Measurements from ENCODE around the gene CATSPER4.

The CATSPER4 gene

DNA sequence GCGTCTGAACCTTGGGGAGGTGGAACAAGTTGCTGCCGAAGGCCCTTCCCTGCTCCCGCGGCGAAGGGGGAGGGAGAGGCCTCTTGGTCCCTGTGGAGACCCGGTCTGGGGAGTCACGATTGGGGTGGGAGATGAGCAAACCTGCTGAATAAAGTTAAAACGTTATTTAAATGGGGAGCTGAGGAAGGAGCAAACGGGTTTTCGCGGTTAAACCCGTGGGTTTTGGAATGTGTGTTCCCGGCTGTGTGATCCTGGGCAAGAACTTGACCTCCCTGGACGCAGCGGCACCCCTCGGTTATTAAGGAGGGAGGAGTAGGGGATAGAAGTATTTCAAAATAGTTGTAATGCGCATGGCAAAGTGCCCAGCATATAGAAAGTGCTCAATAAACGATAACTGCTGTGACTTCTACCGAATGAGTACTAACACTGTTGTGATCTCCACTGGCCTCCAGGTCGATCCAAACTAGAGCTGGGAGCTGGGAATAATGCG lies 28.1 kb upstream of the CATSPER4 start:
- intact Hi-C loops (cut with DNase I; ENCODE audit: low total_unique reads), result loop anchor here (5.0 kb wide), 1 partner anchor 50 kb away; the partner anchor contains the start of gene PDIK1L
- Histone ChIP-seq H3K4me1 (peaks cover 0 to 28% (median 20%) of the 10 kb centered on the region in 4 donors), H3K27ac (peak overlapping the region in 1 of 2 donors; percentile 43), H3K36me3 (no peaks in the 10 kb centered on the region), H3K27me3 (peaks cover 0 to 28% of the 10 kb centered on the region in 2 donors), H3K9me3 (no peaks in the 10 kb centered on the region), H3K4me3 (peak overlapping the region; percentile 52 to 63)
- DNase-seq, result no peak
- TF ChIP-seq, protein P1, sequence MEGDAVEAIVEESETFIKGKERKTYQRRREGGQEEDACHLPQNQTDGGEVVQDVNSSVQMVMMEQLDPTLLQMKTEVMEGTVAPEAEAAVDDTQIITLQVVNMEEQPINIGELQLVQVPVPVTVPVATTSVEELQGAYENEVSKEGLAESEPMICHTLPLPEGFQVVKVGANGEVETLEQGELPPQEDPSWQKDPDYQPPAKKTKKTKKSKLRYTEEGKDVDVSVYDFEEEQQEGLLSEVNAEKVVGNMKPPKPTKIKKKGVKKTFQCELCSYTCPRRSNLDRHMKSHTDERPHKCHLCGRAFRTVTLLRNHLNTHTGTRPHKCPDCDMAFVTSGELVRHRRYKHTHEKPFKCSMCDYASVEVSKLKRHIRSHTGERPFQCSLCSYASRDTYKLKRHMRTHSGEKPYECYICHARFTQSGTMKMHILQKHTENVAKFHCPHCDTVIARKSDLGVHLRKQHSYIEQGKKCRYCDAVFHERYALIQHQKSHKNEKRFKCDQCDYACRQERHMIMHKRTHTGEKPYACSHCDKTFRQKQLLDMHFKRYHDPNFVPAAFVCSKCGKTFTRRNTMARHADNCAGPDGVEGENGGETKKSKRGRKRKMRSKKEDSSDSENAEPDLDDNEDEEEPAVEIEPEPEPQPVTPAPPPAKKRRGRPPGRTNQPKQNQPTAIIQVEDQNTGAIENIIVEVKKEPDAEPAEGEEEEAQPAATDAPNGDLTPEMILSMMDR (IDR thresholded peaks at IDR 0.05), result no peak

DNA sequence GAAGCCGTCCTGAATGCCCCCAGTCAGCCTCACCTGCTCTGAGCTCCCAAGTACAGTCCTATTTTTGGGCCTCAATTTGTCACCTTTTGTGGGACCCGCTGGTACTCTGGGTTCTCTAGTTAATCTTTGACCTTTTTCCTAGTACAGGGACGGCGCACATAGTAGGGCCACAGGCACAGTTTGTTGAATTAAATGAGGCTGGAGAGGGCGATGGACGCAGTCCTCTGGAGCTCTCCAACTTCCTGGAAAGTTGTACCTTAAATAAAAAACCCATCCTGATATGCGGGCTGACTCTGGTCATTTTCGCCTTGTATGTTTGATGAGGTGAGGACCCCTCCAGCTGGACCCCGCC lies 26.7 kb upstream of the CATSPER4 start:
- H3K9me3 ChIP-seq, result no peaks in the 10 kb centered on the region
- intact Hi-C loops (cut with DNase I; ENCODE audit: low total_unique reads), result loop anchor here (5.0 kb wide), 1 partner anchor 51 kb away; the partner anchor contains the start of gene PDIK1L

DNA sequence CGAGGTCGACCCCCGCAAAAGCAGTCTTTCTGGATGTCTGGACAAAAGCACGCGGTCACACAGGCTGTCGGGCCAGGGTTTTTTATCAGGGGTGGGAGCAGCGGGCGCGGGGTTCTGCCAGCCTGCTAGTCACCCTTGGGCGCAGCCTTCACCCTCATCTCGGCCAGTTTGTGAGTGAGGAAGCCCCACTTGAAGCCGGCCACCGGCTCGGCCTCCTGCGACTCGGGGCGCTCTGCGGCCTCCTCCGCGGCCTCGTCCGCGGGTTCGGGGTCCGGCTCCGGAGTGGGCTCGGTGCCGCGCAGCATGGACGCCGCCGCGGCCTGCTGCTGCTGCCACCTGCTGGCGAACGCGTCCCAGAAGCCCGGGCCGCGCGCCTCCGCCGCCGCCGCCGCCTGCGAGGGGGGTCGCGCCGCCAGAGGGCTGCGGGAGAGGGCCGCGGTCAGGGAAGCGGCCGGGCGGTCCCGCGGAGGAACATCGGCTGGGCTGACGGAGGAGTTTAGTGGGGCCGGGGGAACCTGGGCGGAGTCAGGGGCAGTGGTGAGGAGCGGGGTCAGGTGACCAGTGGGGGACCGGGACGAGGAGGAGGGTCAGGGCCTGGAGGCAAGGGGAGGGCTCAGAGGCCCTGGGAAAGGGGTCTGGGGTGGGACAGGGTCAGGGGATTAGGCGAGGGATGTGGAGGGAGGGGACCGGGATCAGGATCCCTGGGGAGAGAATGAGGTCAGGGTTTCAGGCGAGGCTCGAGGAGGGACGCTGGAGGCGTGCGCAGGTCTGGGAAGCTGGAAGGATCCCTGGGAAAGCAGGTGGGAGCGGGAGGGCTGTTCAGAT lies 26.2 kb upstream of the CATSPER4 start:
- no peak for DNase-seq
- Histone ChIP-seq H3K27ac (peak overlapping the region; percentile 26 to 52), H3K36me3 (no peaks in the 10 kb centered on the region), H3K4me1 (peaks cover 0 to 28% (median 21%) of the 10 kb centered on the region in 4 donors), H3K27me3 (peaks cover 0 to 10% of the 10 kb centered on the region in 2 donors), H3K9me3 (no peaks in the 10 kb centered on the region), H3K4me3 (peak overlapping the region; percentile 44 to 59)
- TF ChIP-seq, protein P1 (IDR thresholded peaks at IDR 0.05), result peak; percentile 49 to 70
- intact Hi-C loops (cut with DNase I; ENCODE audit: low total_unique reads), result loop anchor here (5.0 kb wide), 1 partner anchor 52 kb away; the partner anchor contains the start of gene PDIK1L

More for the DNA sequence above, 26.7 kb upstream of the CATSPER4 start:
- TF ChIP-seq, protein P1 (IDR thresholded peaks at IDR 0.05), result no peak
- H3K36me3 ChIP-seq, result no peaks in the 10 kb centered on the region
- peaks cover 0 to 14% of the 10 kb centered on the region in 2 donors for H3K27me3 ChIP-seq
- peak overlapping the region; percentile 44 to 59 for H3K4me3 ChIP-seq
- H3K27ac ChIP-seq, result no peak overlapping the region
- no peak for DNase-seq
- H3K4me1 ChIP-seq, result peaks cover 0 to 28% (median 20%) of the 10 kb centered on the region in 4 donors

DNA sequence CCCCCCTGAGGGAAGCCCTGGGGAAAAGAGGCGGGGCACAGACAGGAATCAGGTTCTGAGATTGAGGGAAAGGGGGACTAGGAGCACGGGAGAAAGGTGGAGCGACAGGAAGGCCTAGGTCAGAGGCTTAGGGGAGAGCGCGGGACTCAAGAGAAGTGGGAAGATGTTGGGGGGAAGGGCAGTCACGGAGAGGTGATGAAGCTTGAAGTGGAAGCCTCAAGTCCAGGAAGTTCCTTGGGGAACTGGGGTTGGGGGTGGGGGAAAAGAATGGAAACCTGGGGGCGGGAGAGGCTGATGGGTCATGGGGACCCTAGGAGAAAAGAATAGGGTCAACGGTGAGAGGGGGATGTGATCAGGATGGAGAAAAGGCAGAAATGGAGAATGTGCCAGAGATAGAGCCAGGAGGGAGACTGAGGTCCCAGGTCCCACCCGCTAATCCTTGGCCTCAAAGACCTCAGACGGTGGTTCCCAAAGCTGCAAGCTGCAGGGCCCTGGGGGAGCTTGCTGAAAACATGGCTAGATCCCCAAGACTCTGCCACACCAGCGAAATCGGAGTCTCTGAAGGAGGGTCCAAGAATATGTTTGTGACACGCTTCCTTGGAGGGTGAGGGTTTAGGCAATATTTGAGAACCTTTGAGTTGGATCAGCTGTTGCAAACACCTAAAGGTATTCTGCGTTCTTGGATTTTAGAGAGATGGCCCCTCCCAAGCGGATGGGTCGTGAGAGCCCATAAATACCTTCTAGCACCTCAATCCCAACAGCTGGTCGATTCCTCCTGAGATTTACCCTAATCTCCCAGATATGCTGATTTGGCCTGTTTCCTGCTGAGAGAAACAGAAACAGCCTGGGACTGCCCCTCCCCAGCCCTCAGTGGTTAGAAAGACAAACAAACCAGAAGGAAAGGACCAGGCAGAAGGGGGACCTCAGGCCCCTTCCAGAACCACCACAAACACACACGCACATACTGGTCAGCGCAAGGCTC lies 25.2 kb upstream of the CATSPER4 start:
- TF ChIP-seq, protein P1 (IDR thresholded peaks at IDR 0.05), result no peak
- peak overlapping the region; percentile 26 to 52 for H3K27ac ChIP-seq
- no peak for DNase-seq
- intact Hi-C loops (cut with DNase I; ENCODE audit: low total_unique reads), result loop anchor here (5.0 kb wide), 1 partner anchor 53 kb away; the partner anchor contains the start of gene PDIK1L
- no peak overlapping the region for H3K4me3 ChIP-seq
- H3K9me3 ChIP-seq, result no peaks in the 10 kb centered on the region
- peaks cover 0 to 32% (median 23%) of the 10 kb centered on the region in 4 donors for H3K4me1 ChIP-seq
- H3K27me3 ChIP-seq, result peaks cover 0 to 6% of the 10 kb centered on the region in 2 donors
- no peaks in the 10 kb centered on the region for H3K36me3 ChIP-seq

DNA sequence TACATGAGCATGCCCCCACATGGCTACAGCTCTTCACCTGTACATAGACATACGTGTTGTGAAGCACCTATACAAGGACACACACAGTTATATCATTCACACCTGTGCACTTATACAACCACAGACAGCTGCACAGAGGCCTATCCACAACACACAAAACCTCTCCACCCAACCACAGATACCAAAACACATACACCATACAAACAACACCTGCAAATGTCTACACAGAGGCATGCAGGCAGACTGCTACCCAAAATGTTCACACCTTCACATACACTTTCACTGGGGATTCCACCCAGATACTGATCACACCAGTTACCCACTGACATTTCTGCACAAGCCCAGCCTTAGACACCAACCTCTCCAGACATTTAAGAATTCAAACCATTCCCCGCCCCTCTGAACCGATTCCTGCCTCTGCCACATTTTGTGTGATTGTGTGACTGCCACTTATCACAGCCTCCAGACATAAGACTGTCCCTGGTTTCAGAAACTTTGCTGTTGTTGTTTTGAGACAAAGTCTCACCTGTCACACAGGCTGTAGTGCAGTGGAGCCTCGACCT lies 23.6 kb upstream of the CATSPER4 start:
- intact Hi-C loops (cut with DNase I; ENCODE audit: low total_unique reads), result no loop called here
- Histone ChIP-seq H3K27me3 (no peaks in the 10 kb centered on the region), H3K36me3 (peaks cover 0 to 4% (median 0%) of the 10 kb centered on the region in 3 donors), H3K4me3 (no peak overlapping the region), H3K9me3 (no peaks in the 10 kb centered on the region), H3K4me1 (peaks cover 0 to 38% (median 26%) of the 10 kb centered on the region in 4 donors), H3K27ac (no peak overlapping the region)
- TF ChIP-seq, protein P1 (IDR thresholded peaks at IDR 0.05), result no peak
- no peak for DNase-seq
